Type B pancreatic cell (in vitro differentiated cells): ENCODE data around the gene DLG1. TPM values are rescaled to one million over a fixed set of nuclear protein-coding genes. Genes with fewer than 3 reads are reported as not detected.

Source experiments
- DNase-seq: peaks from one replicate; pipeline ENCODE4 v3.0.0; 2021; ENCODE audit warnings: mixed read lengths; ENCODE audit not compliant: unreplicated experiment; ENCODE audit errors: extremely low spot score
- H3K27ac Mint-ChIP-seq: 2 replicates; pipeline ENCODE4 v1.8.0; 2021; ENCODE audit warnings: mild to moderate bottlenecking, mixed read lengths
- H3K27me3 Mint-ChIP-seq: 2 replicates; pipeline ENCODE4 v1.8.0; 2021; ENCODE audit warnings: mixed read lengths
- H3K36me3 Mint-ChIP-seq: 2 replicates; pipeline ENCODE4 v1.8.0; 2021; ENCODE audit warnings: mixed read lengths
- H3K4me1 Mint-ChIP-seq: one replicate; pipeline ENCODE4 v1.8.0; 2021; ENCODE audit warnings: mixed read lengths; ENCODE audit not compliant: unreplicated experiment
- H3K4me3 Mint-ChIP-seq: 2 replicates; pipeline ENCODE4 v1.8.0; 2021; ENCODE audit warnings: mild to moderate bottlenecking, mixed read lengths
- H3K9me3 Mint-ChIP-seq: 2 replicates; pipeline ENCODE4 v1.8.0; 2021; ENCODE audit warnings: mixed read lengths
- total RNA-seq: library from RNA; stranded (reverse); gene quantifications from 2 replicates; pipeline ENCODE4 v1.2.1, GENCODE V29; 2021; ENCODE audit warnings: low replicate concordance
- TF ChIP-seq, protein P1 (sequence below): fragments of 200-600 bp; sonication (generic); conservative IDR thresholded peaks from 2 replicates; pipeline ENCODE4 v1.5.0; 2021; ENCODE audit warnings: antibody characterized with exemption, mild to moderate bottlenecking

DLG1 gene
- total RNA-seq, 1 donor from 2014 or later: 95.9 TPM

GRCh38 chr3:197023998-197024651 lies 274.3 kb downstream of the DLG1 start:
- H3K27ac Mint-ChIP-seq: no peak overlapping the region
- peaks cover 39% of the 10 kb centered on the region for H3K27me3 Mint-ChIP-seq
- no peak for DNase-seq

GRCh38 chr3:197023241-197023997 lies 275.0 kb downstream of the DLG1 start:
- TF ChIP-seq, protein P1, sequence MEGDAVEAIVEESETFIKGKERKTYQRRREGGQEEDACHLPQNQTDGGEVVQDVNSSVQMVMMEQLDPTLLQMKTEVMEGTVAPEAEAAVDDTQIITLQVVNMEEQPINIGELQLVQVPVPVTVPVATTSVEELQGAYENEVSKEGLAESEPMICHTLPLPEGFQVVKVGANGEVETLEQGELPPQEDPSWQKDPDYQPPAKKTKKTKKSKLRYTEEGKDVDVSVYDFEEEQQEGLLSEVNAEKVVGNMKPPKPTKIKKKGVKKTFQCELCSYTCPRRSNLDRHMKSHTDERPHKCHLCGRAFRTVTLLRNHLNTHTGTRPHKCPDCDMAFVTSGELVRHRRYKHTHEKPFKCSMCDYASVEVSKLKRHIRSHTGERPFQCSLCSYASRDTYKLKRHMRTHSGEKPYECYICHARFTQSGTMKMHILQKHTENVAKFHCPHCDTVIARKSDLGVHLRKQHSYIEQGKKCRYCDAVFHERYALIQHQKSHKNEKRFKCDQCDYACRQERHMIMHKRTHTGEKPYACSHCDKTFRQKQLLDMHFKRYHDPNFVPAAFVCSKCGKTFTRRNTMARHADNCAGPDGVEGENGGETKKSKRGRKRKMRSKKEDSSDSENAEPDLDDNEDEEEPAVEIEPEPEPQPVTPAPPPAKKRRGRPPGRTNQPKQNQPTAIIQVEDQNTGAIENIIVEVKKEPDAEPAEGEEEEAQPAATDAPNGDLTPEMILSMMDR: no peak
- no peaks in the 10 kb centered on the region for H3K9me3 Mint-ChIP-seq
- H3K4me3 Mint-ChIP-seq: peak overlapping the region; percentile 41
- H3K27me3 Mint-ChIP-seq: peaks cover 38% of the 10 kb centered on the region
- H3K36me3 Mint-ChIP-seq: no peaks in the 10 kb centered on the region
- no peak overlapping the region for H3K27ac Mint-ChIP-seq
- DNase-seq: no peak
- peaks cover 27% of the 10 kb centered on the region for H3K4me1 Mint-ChIP-seq

More at GRCh38 chr3:197023998-197024651, 274.3 kb downstream of the DLG1 start:
- no peaks in the 10 kb centered on the region for H3K9me3 Mint-ChIP-seq
- H3K4me3 Mint-ChIP-seq: no peak overlapping the region
- TF ChIP-seq, protein P1: no peak
- H3K4me1 Mint-ChIP-seq: peaks cover 22% of the 10 kb centered on the region
- no peaks in the 10 kb centered on the region for H3K36me3 Mint-ChIP-seq

- H3K4me3 Mint-ChIP-seq: peak overlapping the region; percentile 41
Measured at GRCh38 chr3:197022405-197023231, 275.8 kb downstream of the DLG1 start.

DNA sequence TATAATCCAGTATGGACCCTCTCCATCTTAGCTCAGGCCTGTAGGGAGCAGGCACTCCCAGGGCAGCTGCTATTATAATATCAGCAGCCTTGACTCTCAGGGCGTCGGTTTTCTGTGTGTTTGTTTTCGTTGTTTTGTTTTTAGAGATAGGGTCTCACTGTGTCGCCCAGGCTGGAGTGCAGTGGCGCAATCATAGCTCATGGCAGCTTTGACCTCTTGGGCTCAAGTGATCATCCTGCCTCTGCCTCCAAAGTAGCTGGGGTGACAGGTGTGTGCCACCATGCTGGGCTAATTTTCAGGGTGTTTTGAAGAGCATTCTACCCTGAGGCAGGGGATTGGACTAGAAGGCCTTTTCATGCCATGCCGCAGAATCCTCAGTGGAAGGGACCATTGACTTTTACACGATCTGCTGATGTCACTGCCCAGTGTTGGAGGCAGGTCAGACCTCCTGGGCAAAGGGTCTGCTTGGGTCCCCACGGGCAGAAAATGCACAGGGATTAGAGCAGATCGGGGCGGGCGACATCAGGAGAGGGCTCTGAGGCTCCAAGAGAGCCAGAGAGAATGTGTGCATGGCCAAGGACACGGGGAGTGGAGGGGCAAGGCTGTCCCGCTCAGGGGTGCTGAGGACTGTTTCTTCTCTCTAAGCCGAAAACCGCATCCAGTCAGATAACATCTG lies 276.5 kb downstream of the DLG1 start:
- no peak for DNase-seq
- no peaks in the 10 kb centered on the region for H3K36me3 Mint-ChIP-seq
- H3K4me3 Mint-ChIP-seq: no peak overlapping the region
- peaks cover 27% of the 10 kb centered on the region for H3K4me1 Mint-ChIP-seq
- TF ChIP-seq, protein P1: no peak
- peaks cover 37% of the 10 kb centered on the region for H3K27me3 Mint-ChIP-seq
- no peak overlapping the region for H3K27ac Mint-ChIP-seq
- H3K9me3 Mint-ChIP-seq: no peaks in the 10 kb centered on the region

More at GRCh38 chr3:197022405-197023231, 275.8 kb downstream of the DLG1 start:
- Mint-ChIP-seq H3K4me1 (peaks cover 27% of the 10 kb centered on the region), H3K27me3 (peaks cover 37% of the 10 kb centered on the region), H3K36me3 (no peaks in the 10 kb centered on the region), H3K27ac (no peak overlapping the region), H3K9me3 (no peaks in the 10 kb centered on the region)
- DNase-seq: no peak
- TF ChIP-seq, protein P1: no peak

- Mint-ChIP-seq H3K36me3 (no peaks in the 10 kb centered on the region), H3K27ac (no peak overlapping the region), H3K4me3 (no peak overlapping the region), H3K27me3 (peaks cover 37% of the 10 kb centered on the region), H3K4me1 (peaks cover 27% of the 10 kb centered on the region), H3K9me3 (no peaks in the 10 kb centered on the region)
- TF ChIP-seq, protein P1: no peak
- no peak for DNase-seq
Measured at GRCh38 chr3:197021231-197021630, 277.2 kb downstream of the DLG1 start.
